SH-SY5Y (cell line): ENCODE results near the gene AKAP14.

Experiments used
- GATA2 ChIP-seq: IDR thresholded peaks from 2 replicates; pipeline ENCODE4 v1.6.1; 2011; ENCODE audit warnings: mild to moderate bottlenecking, low read depth, low read length
- GATA3 ChIP-seq: IDR thresholded peaks from 2 replicates; pipeline ENCODE4 v1.6.1; 2011; ENCODE audit warnings: low read depth, mild to moderate bottlenecking, low read length, moderate library complexity

GRCh38 chrX:119871599-119872395 is 23.9 kb upstream of the AKAP14 start, which contains the start of the genes NDUFA1 and RNF113A:
- TF ChIP-seq GATA2 (no peak), GATA3 (no peak)
